Brain pericyte (primary cell): ENCODE results near the gene TCEA3.

Experiments used
- DNase-seq: peaks from one replicate; pipeline ENCODE4 v3.0.0-alpha.2; 2012; ENCODE audit warnings: low read depth, low spot score

Gene TCEA3

DNA sequence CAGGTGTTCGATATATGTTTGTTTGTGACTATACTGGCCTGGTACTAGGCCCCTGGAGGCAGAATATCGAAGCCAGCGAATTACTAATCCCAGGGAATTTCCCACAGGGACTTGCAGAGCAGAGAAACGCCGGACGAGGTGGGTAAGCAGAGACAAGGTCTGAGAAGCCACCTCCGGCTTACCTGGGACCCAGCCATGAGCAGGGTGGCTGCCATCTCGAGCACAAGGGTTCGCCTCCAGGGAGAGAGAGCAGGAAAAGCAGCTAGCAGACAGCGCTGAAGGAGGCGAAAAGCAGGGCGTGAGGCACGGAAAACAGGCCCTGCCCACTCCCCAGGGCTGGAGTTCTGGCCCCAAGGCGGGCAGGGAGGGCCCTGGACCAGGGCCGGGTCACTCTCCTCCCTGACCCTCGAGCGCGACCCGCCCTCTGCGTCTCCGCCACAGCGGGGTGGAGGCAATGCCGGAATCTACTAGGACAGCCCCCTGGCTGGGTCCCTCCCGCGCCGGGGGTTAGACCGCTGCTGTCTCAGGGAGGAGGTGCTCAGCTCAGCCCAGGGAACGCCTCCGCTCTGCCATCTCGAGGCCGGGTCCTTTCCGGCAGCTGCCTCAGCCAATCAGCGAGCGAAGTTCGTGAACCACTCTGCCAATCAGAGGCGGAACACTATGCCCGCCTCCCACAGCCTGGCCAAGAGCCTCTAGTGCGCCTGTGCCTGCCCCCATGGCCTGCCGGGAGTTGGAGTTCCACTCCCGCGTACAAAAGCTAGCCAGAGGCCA lies 56.6 kb downstream of the TCEA3 start:
- peak; percentile 95 for DNase-seq

DNA sequence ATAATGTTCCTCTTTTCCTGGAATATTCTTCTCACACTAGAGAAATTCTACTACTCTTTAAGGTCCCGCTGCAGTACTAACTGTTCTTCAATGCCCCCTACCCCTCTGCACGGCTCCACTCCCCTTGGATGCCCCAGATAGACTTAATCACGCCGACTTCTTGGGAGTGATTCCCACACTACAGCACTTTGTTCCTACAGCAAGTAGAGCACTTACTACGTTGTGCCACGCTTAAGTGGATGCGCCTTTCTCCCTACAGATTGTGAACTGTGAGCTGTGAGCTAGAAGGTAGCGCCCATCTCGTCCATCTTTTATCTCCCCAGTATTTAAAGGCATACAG lies 57.1 kb downstream of the TCEA3 start:
- no peak for DNase-seq

- DNase-seq = no peak
Observed at GRCh38 chr1:23366598-23366997, 58.0 kb downstream of the TCEA3 start.

- DNase-seq = no peak
Observed at GRCh38 chr1:23366146-23366545, 58.4 kb downstream of the TCEA3 start.

GRCh38 chr1:23362218-23362713 lies 62.3 kb downstream of the TCEA3 start:
- DNase-seq = no peak

DNA sequence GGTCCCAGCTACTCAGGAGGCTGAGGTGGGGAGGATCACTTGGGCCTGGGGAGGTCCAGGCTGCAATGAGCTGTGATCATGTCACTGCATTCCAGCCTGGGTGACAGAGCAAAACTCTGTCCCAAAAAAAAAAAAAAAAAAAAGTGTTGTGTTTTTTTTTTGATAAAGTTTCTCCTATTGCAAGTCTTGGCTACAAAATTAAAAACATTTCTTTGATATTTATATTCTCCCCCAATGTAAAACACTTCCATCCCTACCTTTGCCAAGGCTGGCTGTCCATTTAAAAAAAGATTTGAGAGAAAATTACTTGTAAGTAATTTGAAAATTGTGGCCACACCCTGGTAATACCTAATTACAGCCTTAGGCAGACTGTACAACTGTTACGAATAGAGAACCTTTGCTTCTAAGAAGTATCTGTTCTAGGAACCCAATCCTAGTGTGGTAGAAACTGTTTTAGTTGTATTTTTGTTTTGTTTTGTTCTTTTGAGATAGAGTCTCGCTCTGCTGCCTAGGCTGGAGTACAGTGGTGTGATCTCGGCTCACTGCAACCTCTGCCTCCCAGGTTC lies 66.2 kb downstream of the TCEA3 start:
- no peak for DNase-seq

DNA sequence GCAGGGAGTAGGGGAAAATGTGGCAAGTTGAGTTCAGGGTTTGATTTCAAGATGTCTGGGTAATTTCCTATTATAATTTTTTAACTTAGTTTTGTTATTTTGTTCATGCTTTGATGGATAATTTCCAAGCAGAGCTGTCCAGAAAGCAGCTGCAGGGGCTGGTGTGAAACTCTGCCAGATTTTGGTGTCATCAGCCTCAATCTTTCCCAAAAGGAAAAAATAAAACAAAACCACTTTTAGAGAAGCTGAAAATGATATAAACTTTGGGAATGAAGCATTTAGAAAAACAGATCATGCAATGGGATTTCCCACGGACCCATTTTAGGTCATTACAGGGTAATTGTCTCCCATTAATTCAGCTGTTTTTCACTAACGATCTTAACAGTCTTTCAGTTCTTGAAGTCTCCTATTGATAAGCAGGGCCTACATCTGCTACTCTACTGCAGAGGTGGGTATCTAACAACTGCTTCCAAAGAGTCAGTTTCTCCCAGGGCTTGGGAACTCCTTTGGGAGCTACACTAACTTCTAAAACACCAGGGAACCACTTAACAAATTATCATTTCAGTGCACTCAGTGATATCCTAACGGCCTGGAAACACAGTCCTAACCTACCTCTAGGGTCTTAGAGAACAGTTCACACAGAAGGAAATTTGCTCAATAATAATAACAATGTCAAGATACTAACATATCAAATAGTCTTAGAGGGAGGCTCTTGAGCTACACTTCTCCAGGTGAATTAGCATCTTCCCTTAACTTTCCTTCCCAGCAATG lies 67.2 kb downstream of the TCEA3 start:
- no peak for DNase-seq

- no peak for DNase-seq
Observed at GRCh38 chr1:23356471-23357137, 67.9 kb downstream of the TCEA3 start.

DNA sequence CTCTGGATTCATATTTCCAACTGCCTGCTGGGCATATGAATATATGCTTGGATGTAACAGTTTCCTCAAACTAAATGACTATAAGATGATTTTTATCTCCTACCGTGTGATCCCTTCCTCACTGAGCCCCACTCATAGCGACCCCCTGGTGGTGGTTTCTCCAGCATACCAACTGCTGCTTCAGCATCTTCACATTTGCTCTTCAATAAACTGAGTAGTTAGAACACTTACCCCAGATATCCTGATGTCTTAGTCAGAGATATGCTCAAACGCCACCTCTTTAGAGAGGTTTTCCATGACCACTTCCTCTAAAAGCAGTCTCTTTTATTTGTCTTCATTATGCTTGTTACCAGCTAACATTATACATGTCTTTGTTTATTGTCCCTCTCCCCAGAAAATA lies 70.3 kb downstream of the TCEA3 start:
- DNase-seq = no peak

DNA sequence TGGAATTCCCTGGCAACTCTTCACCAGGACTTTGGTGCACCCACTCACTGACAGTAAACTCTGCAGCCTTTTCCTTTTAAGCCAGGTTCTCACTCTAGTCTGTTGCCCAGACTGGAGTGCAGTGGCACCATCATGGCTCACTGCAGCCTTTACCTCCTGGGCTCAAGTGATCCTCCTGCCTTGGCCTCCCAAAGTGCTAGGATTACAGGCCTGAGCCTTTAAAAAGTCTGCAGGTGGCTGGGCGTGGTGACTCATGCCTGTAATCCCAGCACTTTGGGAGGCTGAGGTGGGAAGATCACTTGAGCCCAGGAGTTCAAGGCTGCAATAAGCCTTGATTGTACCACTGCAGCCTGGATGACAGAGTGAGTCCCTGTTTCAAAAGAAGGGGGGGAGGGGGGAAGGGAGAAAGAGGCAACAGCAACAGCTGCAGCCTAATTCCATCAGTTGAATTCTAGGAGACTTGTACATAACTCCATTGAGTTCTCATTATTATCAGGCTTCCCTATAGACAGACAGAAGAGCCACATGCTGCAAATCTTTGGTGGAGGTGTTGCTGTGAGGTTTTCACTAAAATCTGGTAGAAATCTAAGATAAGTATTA lies 72.4 kb downstream of the TCEA3 start:
- DNase-seq = no peak

- DNase-seq = no peak
Observed at GRCh38 chr1:23345920-23346319, 78.6 kb downstream of the TCEA3 start.

GRCh38 chr1:23344987-23345472 lies 79.5 kb downstream of the TCEA3 start:
- no peak for DNase-seq

DNA sequence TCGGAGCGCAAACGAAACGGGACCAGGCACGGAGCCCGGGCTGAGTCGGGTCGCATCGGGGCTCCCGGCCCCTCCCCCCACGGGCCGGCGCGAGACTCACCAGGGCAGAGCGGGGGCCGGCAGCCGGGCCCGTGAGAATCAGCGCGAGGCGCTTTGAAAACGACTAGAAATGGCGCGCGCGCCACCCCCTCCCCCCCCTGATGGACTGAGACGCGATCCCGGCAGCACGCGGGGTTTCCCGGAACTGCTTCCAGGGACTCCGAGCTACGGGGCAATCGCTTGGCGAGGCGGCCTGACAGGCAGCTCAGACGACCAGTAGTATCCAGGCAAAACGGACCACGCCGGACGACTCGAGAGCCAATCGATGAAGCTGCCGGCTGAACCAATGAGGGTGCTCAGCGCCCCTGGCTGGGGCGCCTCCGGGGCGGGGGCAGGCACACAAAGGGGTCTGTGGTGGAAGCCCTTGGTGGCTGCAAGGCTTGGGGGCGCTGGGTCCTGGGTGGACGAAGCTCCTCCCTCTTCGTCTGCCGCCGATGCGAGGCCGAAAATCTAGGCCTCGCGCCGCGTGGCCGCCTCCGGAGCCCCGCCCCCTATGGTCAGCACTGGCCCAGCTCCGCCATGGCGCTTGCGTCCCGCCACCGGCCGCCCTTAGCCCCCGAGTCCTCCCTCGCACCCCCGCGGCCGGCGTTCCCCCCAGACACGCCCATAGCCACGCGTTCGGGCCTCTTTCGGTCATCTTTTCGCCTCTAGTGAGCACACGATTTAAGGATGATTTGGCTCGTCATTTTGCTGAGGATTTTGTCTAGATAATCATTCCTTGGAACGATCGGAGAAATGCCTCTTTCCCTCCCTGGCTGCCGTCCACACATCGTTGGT lies 80.2 kb downstream of the TCEA3 start, which contains the start of gene HNRNPR:
Gene HNRNPR (minus strand): TSS at position 174 of the 876 bp plus-strand sequence. CDS start 3,276 bp downstream, outside the sequence.
- DNase-seq = peak; percentile 99

DNA sequence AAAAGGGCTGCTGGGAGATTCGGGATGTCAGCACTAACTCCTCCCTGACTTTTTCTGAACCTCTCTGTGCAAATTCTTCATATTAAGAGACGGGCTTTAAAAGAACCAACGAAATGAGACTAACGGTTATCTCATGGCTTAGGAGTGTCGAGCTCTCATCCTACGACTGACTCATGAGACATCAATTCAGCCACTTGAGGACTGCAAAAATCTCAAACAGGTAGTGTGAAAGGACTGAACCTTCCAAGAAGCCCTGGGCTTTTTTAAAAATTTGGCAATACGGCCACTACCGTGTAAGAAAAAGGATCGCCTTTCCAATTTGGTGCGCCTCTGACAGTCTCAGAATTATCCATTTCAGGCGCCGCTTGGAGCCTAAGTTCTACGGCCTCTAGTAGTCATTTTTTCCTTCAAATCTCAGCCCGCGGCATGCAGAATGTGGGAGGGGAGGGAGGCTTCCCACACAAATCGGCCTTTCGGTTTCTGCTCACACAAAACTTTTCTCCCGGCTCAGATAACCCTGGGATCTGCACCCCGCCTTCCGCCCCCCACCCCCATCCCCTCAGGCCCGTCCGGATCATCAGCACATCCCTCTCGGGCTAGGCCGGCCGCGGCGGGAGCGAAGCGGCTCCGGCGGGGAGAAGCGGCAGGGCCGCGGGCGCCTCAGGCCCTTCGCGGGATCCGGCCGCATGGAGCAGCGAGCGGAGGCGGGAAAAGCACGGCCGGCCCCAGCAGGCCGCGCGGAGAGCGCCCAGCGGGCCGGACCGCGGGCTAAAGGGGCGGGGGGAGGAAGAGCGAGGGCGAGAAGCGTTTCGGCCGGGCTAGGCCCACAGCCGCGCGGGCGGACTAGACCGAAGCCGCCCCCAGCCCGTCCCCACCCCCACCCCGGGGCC lies 81.1 kb downstream of the TCEA3 start:
- DNase-seq = no peak

- DNase-seq = no peak
Observed at GRCh38 chr1:23341931-23342692, 82.4 kb downstream of the TCEA3 start.

DNA sequence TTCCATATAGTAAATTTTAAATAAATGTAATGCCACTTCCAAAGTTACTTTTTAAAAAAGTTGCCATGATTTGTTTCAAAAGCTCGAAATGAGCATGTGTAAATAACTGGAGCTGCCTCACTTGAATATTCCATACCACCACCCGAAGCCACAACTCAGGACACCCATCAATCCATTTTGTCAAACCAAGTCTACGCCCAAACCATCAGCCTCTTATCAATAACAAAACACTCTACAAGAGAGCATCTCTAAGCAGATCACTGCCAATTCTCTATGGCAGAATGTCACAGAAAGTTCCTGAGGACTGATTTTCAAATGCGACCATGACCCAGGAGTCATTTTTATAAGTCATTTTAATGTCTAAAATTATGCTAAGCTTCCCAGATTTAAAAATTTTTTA lies 84.9 kb downstream of the TCEA3 start:
- DNase-seq = no peak

DNA sequence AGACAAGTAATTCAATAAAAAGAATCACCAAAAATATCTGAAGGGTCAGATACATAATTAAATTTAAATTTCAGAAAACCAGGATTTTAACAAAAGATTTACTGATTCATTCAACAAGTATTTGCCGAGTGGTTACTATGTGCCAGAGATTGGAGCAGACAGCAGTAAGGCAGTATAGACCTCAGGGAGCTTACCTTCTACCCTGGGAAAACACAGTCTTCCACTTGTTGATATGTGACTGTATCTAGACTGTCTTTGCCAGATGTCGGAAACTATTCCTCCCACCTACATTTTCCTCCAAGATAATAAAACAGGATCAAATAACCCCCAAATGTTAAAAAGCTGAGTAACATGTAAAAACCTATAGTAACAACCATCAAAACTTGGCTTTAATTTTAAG lies 86.7 kb downstream of the TCEA3 start:
- no peak for DNase-seq

DNA sequence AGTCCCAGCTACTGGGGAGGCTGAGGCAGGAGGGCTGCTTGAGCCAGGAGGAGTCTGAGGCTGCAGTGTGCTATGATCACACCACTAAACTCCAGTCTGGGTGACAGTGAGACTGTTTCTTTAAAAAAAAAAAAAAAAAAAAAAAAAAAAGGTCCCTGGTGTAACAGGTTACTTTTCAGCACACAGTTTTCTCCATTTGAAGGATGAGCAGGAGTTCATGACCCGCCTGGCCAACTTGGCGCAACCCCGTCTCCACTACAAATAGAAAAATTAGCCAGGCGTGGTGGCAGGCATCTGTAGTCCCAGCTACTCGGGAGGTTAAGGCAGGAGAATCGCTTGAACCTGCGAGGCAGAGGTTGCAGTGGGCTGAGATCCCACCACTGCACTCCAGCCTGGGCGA lies 92.8 kb downstream of the TCEA3 start:
- no peak for DNase-seq
